ENCODE measurements around the gene IRX3. TPM values are rescaled to one million over a fixed set of nuclear protein-coding genes. Genes with fewer than 3 reads are reported as not detected.

The IRX3 gene
- total and polyA plus RNA-seq, 2 of the 8 experiments (the other 6 are each of a cell fraction or from before 2014, with no cell fraction given), result 0.50 to 1.6 TPM

DNA sequence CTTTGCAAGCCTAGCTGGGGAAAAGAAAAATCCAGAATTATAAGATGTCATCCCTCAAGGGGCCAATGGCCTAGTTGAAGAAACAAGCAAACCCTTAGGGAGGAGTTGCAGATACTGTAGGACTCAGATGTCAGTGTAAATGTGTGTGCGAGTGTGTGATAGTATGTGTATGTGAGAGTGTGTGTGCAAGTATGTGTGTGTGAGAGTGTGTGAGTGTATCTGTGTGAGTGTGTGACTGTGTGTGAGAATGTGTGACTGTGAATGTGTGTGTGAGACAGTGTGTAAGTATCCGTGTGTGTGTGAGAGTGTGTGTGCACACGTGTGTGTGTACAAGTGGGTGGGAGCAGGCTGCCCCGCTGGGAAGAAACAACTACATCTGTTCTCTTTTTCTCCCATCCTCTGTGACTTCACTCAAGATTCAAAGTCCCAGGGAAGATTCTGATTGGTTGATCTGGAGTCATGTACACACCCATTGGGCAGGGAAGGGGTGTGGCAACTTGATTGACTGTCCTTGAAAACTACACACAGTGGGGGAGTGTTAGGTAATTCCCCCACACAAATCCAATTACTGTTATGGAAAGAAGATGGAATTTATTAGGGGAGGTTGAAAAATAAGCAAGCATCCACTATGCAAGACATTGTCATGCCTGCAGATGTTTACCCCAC is 40.7 kb downstream of the IRX3 start:
- H3K4ac ChIP-seq (replicated peaks; ENCODE audit: insufficient read length, low read depth, low read length), result no peak overlapping the region
- no peak overlapping the region for H3K14ac ChIP-seq (ENCODE audit: insufficient read length)
- H4K20me1 ChIP-seq (replicated peaks in 1 of 2; ENCODE audit: control insufficient read depth in 1 of 2, insufficient read depth in 2 of 2, low read length in 2 of 2), result peaks cover 0 to 1% of the 10 kb centered on the region in 2 experiments
- 87% methylated on average over 4 of the region's 4 CpGs; no CpG with 5 or more reads in 1 of the 2 experiments for WGBS, 2 experiments (ENCODE audit: extremely low coverage in 1 of 2, insufficient coverage in 1 of 2, insufficient read length in 1 of 2, insufficient replicate concordance in 2 of 2, low coverage in 1 of 2, low lambda C conversion rate in 2 of 2, missing lambda C conversion rate in 1 of 2)
- H3K79me1 ChIP-seq (ENCODE audit: low read depth, low read length), result no peaks in the 10 kb centered on the region
- H3K4me1 ChIP-seq (replicated peaks in 1 of 4; ENCODE audit: control insufficient read depth in 3 of 4, insufficient read depth in 4 of 4, low read length in 3 of 4), result no peaks in the 10 kb centered on the region; a peak in 1 of 7 replicates
- no peaks in the 10 kb centered on the region for H3K27me3 ChIP-seq (replicated peaks in 1 of 4; ENCODE audit: control insufficient read depth in 3 of 4, extremely low read depth in 1 of 4, insufficient read depth in 3 of 4, low read length in 3 of 4)
- peak overlapping the region; percentile 75; the same call in 1 of the 2 replicates for H2BK12ac ChIP-seq (ENCODE audit: low read depth, low read length)
- H4K91ac ChIP-seq (replicated peaks; ENCODE audit: insufficient read length, low read length), result peak overlapping the region; percentile 51
- H3K79me2 ChIP-seq (ENCODE audit: control insufficient read depth in 1 of 2, insufficient read depth in 2 of 2, low read length in 2 of 2), result no peaks in the 10 kb centered on the region
- H2BK120ac ChIP-seq (replicated peaks; ENCODE audit: low read depth, low read length), result no peak overlapping the region
- peak overlapping the region; percentile 91; the same call in 1 of the 2 replicates for H2BK20ac ChIP-seq (ENCODE audit: low read length)
- H2AK5ac ChIP-seq (ENCODE audit: low read depth, low read length), result peak overlapping the region; percentile 57; the same call in 1 of the 2 replicates
- H3K9me3 ChIP-seq (ENCODE audit: insufficient read depth in 2 of 2, low read depth in 1 of 2, low read length in 1 of 2), result no peaks in the 10 kb centered on the region
- H3K23me2 ChIP-seq (ENCODE audit: low read depth, low read length), result 0 out of 2 replicates have a peak, but pooled peaks cover 3% of the 10 kb centered on the region
- H3K4me2 ChIP-seq (ENCODE audit: insufficient read depth in 1 of 2, low read depth in 2 of 2, low read length in 2 of 2), result no peak overlapping the region
- no peak overlapping the region for H4K5ac ChIP-seq (ENCODE audit: insufficient read length, low read depth, low read length)
- H3K18ac ChIP-seq (ENCODE audit: extremely low read depth, low read length), result no peak overlapping the region
- H3K56ac ChIP-seq (replicated peaks; ENCODE audit: insufficient read length, low read depth, low read length), result no peak overlapping the region
- POLR2A ChIA-PET (ENCODE audit: partially characterized antibody), result no interaction called here
- H2AFZ ChIP-seq (ENCODE audit: low read length), result no peak overlapping the region
- no peak overlapping the region for H3K9ac ChIP-seq (replicated peaks in 1 of 4; ENCODE audit: extremely low read depth in 1 of 4, low read depth in 3 of 4, low read length in 3 of 4)
- CTCF ChIA-PET (ENCODE audit: partially characterized antibody), result interaction anchor here (1.2 kb wide), 1 partner anchor 757 kb away, joined by 3 read pairs; no protein-coding TSS in a partner anchor
- no peak overlapping the region for H4K8ac ChIP-seq (ENCODE audit: extremely low read depth, insufficient read depth, low read length)
- no peaks in the 10 kb centered on the region for H3K36me3 ChIP-seq (ENCODE audit: control insufficient read depth in 2 of 4, insufficient read depth in 4 of 4, low read length in 3 of 4)
- H2BK15ac ChIP-seq (ENCODE audit: low read length), result no peak overlapping the region
- H2BK5ac ChIP-seq (ENCODE audit: low read depth, low read length), result no peak overlapping the region
- no peak for FAIRE-seq
- no peak overlapping the region for H3K27ac ChIP-seq (ENCODE audit: low read depth, low read length)
- DNase-seq (ENCODE audit: low read depth in 1 of 2, low spot score in 2 of 2), result no peak
- H3K4me3 ChIP-seq (ENCODE audit: extremely low read depth in 1 of 4, insufficient read depth in 2 of 4, low read depth in 3 of 4, low read length in 4 of 4), result no peak overlapping the region
- no peak overlapping the region for H3K23ac ChIP-seq (ENCODE audit: insufficient read length)
- TF ChIP-seq PHF8 (conservative IDR thresholded peaks at IDR 0.05; ENCODE audit: low read depth, low read length) (no peak), BRCA1 (IDR thresholded peaks at IDR 0.05; ENCODE audit: low read depth, low read length) (no peak), ZNF274 (IDR thresholded peaks at IDR 0.05; ENCODE audit: borderline replicate concordance, extremely low read depth, low read length) (no peak), RAD21 (IDR thresholded peaks at IDR 0.05 in 1 of 2, conservative IDR thresholded peaks at IDR 0.05 in 1 of 2; ENCODE audit: low read depth in 2 of 2, low read length in 2 of 2) (no peak), EZH2 (IDR thresholded peaks at IDR 0.05; ENCODE audit: low read depth, low read length, severe bottlenecking) (no peak), EGR1 (IDR thresholded peaks at IDR 0.05; ENCODE audit: borderline replicate concordance, low read depth, low read length) (no peak), JUND (IDR thresholded peaks at IDR 0.05; ENCODE audit: low read length) (no peak), SP2 (IDR thresholded peaks at IDR 0.05; ENCODE audit: low read length) (no peak), NRF1 (IDR thresholded peaks at IDR 0.05; ENCODE audit: low read depth, low read length) (no peak)
- TF ChIP-seq, protein P1, sequence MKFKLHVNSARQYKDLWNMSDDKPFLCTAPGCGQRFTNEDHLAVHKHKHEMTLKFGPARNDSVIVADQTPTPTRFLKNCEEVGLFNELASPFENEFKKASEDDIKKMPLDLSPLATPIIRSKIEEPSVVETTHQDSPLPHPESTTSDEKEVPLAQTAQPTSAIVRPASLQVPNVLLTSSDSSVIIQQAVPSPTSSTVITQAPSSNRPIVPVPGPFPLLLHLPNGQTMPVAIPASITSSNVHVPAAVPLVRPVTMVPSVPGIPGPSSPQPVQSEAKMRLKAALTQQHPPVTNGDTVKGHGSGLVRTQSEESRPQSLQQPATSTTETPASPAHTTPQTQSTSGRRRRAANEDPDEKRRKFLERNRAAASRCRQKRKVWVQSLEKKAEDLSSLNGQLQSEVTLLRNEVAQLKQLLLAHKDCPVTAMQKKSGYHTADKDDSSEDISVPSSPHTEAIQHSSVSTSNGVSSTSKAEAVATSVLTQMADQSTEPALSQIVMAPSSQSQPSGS (IDR thresholded peaks at IDR 0.05; ENCODE audit: low read length), result no peak

All from H1 (cell line).